RPMI8226 (cell line): Measurements from ENCODE around the gene SCGB2B2.
"Not testable (repeated sequence)": the region's sequence is repeated elsewhere in the genome, so short reads cannot be mapped to it uniquely, and the experiment has no call there.

Experiments used
- DNase-seq: peaks from one replicate; pipeline ENCODE4 v3.0.0-alpha.2; 2015

The SCGB2B2 gene

GRCh38 chr19:34668077-34668689 lies 8.8 kb downstream of the SCGB2B2 start:
- not testable (repeated sequence) for DNase-seq

GRCh38 chr19:34667349-34668076 lies 9.4 kb downstream of the SCGB2B2 start:
- DNase-seq = no peak

- no peak for DNase-seq
Observed at GRCh38 chr19:34666958-34667265, 10.0 kb downstream of the SCGB2B2 start.

GRCh38 chr19:34666200-34666957 lies 10.6 kb downstream of the SCGB2B2 start:
- DNase-seq = no peak

- not testable (repeated sequence) for DNase-seq
Observed at GRCh38 chr19:34665275-34665674, 11.7 kb downstream of the SCGB2B2 start.

GRCh38 chr19:34664870-34665269 lies 12.1 kb downstream of the SCGB2B2 start:
- DNase-seq = no peak

GRCh38 chr19:34664168-34664567 lies 12.8 kb downstream of the SCGB2B2 start:
- DNase-seq = no peak

- DNase-seq = peak; percentile 33
Observed at GRCh38 chr19:34662919-34663318, 14.0 kb downstream of the SCGB2B2 start.

GRCh38 chr19:34661357-34661756 lies 15.6 kb downstream of the SCGB2B2 start:
- DNase-seq = no peak

GRCh38 chr19:34655651-34656050 lies 21.3 kb downstream of the SCGB2B2 start:
- no peak for DNase-seq

- DNase-seq = no peak
Observed at GRCh38 chr19:34654796-34655195, 22.2 kb downstream of the SCGB2B2 start.

- no peak for DNase-seq
Observed at GRCh38 chr19:34651747-34652146, 25.2 kb downstream of the SCGB2B2 start.

- no peak for DNase-seq
Observed at GRCh38 chr19:34649886-34650543, 26.9 kb downstream of the SCGB2B2 start.

- no peak for DNase-seq
Observed at GRCh38 chr19:34645551-34645950, 31.4 kb downstream of the SCGB2B2 start.

- DNase-seq = no peak
Observed at GRCh38 chr19:34644991-34645461, 31.9 kb downstream of the SCGB2B2 start.

- no peak for DNase-seq
Observed at GRCh38 chr19:34642241-34642640, 34.7 kb downstream of the SCGB2B2 start.

- DNase-seq = peak; percentile 59
Observed at GRCh38 chr19:34639491-34640085, 37.4 kb downstream of the SCGB2B2 start.

GRCh38 chr19:34633802-34634201 lies 43.2 kb downstream of the SCGB2B2 start:
- no peak for DNase-seq
